ENCODE results near the gene GPC3. TPM values are rescaled to one million over a fixed set of nuclear protein-coding genes. Genes with fewer than 3 reads are reported as not detected.

GPC3 gene
- total RNA-seq, 5 donors from 2014 or later (not counting 1 experiment from before 2014, with no cell fraction given), result 0.72 to 1.5 (median 1.1) TPM

- Mint-ChIP-seq H3K27ac (no peak overlapping the region), H3K36me3 (no peaks in the 10 kb centered on the region), H3K9me3 (no peaks in the 10 kb centered on the region), H3K27me3 (peaks cover 0 to 21% of the 10 kb centered on the region in 2 donors), H3K4me1 (peaks cover 49 to 60% (median 53%) of the 10 kb centered on the region in 3 donors), H3K4me3 (no peak overlapping the region)
- POLR2A ChIA-PET, result no interaction called here
- CTCF ChIA-PET, result no interaction called here
- no peaks in the 10 kb centered on the region for H3K9me3 ChIP-seq
- DNase-seq (no peak), ATAC-seq (replicated peaks in 1 of 4) (no peak)
- H3K36me3 ChIP-seq (ENCODE audit: control insufficient read depth in 2 of 2, extremely low read depth in 1 of 2, insufficient read depth in 1 of 2, low read length in 1 of 2), result no peaks in the 10 kb centered on the region
- no peak overlapping the region for H3K4me3 ChIP-seq (ENCODE audit: control insufficient read depth in 1 of 2, extremely low read depth in 1 of 2, low read length in 1 of 2)
- H3K27me3 ChIP-seq (replicated peaks in 1 of 2; ENCODE audit: control insufficient read depth in 2 of 2, extremely low read depth in 1 of 2, insufficient read depth in 2 of 2, low read length in 1 of 2), result no peaks in the 10 kb centered on the region
- peaks cover 17 to 27% of the 10 kb centered on the region in 2 experiments for H3K4me1 ChIP-seq (ENCODE audit: control insufficient read depth in 1 of 2, extremely low read depth in 1 of 2, insufficient read depth in 2 of 2, low read length in 2 of 2)
- no CpG with 5 or more reads among the region's 2 CpGs for WGBS (ENCODE audit: insufficient coverage)
- no peak overlapping the region for H3K27ac ChIP-seq (ENCODE audit: low read length)
Observed at GRCh38 chrX:133747196-133747595, 238.2 kb downstream of the GPC3 start.

DNA sequence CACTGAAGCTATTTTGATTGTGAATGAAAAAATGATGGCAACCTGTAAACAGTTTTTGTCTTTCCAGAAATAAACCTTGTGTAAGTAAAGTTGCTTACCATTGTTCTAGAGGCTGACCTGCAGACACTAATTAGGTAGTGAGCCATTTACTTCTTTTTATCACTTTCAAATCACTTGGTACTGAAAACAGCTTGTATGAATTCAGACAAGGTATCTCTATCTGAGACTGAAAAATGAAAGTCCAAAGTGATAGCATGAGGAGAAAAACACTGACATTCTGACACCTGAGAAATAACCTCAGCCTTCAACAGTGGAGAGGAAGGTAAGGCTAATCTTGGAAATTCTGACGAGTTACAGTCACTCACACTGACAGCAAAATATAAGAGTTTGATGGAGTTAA is 238.8 kb downstream of the GPC3 start:
- Mint-ChIP-seq H3K4me1 (peaks cover 49 to 60% (median 53%) of the 10 kb centered on the region in 3 donors), H3K27ac (no peak overlapping the region), H3K27me3 (peaks cover 0 to 27% of the 10 kb centered on the region in 2 donors), H3K4me3 (no peak overlapping the region), H3K36me3 (no peaks in the 10 kb centered on the region), H3K9me3 (no peaks in the 10 kb centered on the region)
- DNase-seq (no peak), ATAC-seq (replicated peaks in 1 of 4) (no peak)
- ChIA-PET CTCF (interaction anchor here in 1 of 2 donors (1.8 kb wide), 1 partner anchor 27 kb away, joined by 6 read pairs; no protein-coding TSS in a partner anchor), POLR2A (no interaction called here)
- Histone ChIP-seq H3K4me3 (ENCODE audit: control insufficient read depth in 1 of 2, extremely low read depth in 1 of 2, low read length in 1 of 2) (no peak overlapping the region), H3K9me3 (no peaks in the 10 kb centered on the region), H3K27ac (ENCODE audit: low read length) (no peak overlapping the region), H3K4me1 (ENCODE audit: control insufficient read depth in 1 of 2, extremely low read depth in 1 of 2, insufficient read depth in 2 of 2, low read length in 2 of 2) (peaks cover 17 to 27% of the 10 kb centered on the region in 2 experiments), H3K36me3 (ENCODE audit: control insufficient read depth in 2 of 2, extremely low read depth in 1 of 2, insufficient read depth in 1 of 2, low read length in 1 of 2) (no peaks in the 10 kb centered on the region), H3K27me3 (replicated peaks in 1 of 2; ENCODE audit: control insufficient read depth in 2 of 2, extremely low read depth in 1 of 2, insufficient read depth in 2 of 2, low read length in 1 of 2) (no peaks in the 10 kb centered on the region)
- no CpG with 5 or more reads among the region's 1 CpG for WGBS (ENCODE audit: insufficient coverage)

DNA sequence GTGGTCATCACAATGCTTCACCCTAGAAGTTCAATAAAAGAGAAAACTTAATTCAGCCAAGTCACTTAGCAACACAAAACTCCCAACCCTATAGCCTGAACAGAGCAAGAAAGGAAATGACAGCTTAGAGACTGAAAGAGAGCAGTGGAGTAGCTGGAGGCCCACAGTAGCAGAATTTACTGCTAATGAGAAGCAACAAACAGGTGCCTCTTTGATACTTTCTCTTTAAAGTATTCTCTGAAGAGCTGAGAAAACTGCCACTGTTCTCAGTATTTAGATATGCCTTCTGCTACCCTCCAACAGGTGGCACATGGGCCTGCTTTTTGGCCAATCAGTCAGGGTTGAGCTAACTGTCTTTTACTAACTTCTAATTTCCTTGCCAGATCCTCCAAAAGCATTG is 240.0 kb downstream of the GPC3 start:
- Histone ChIP-seq H3K36me3 (ENCODE audit: control insufficient read depth in 2 of 2, extremely low read depth in 1 of 2, insufficient read depth in 1 of 2, low read length in 1 of 2) (no peaks in the 10 kb centered on the region), H3K27me3 (replicated peaks in 1 of 2; ENCODE audit: control insufficient read depth in 2 of 2, extremely low read depth in 1 of 2, insufficient read depth in 2 of 2, low read length in 1 of 2) (no peaks in the 10 kb centered on the region), H3K27ac (ENCODE audit: low read length) (no peak overlapping the region), H3K9me3 (no peaks in the 10 kb centered on the region), H3K4me1 (ENCODE audit: control insufficient read depth in 1 of 2, extremely low read depth in 1 of 2, insufficient read depth in 2 of 2, low read length in 2 of 2) (peaks cover 17 to 27% of the 10 kb centered on the region in 2 experiments), H3K4me3 (ENCODE audit: control insufficient read depth in 1 of 2, extremely low read depth in 1 of 2, low read length in 1 of 2) (no peak overlapping the region)
- DNase-seq (peak in 26 of 35 experiments; percentile 0 to 49 (median 15)), ATAC-seq (replicated peaks in 1 of 4) (peak; percentile 54 to 90 (median 56))
- peaks cover 0 to 26% of the 10 kb centered on the region in 2 donors for H3K27me3 Mint-ChIP-seq
- H3K27ac Mint-ChIP-seq, result peak overlapping the region; percentile 36 to 70
- H3K36me3 Mint-ChIP-seq, result no peaks in the 10 kb centered on the region
- H3K4me3 Mint-ChIP-seq, result no peak overlapping the region
- H3K4me1 Mint-ChIP-seq, result peaks cover 45 to 58% (median 50%) of the 10 kb centered on the region in 3 donors
- ChIA-PET POLR2A (interaction anchor here in 1 of 2 donors (0.7 kb wide), 1 partner anchor 25 kb away, joined by 5 read pairs; no protein-coding TSS in a partner anchor), CTCF (interaction anchor here (1.0 to 1.8 kb wide), 6 partner anchors 16 to 46 kb away, joined by 3 to 8 read pairs (median 6); no protein-coding TSS in a partner anchor)
- H3K9me3 Mint-ChIP-seq, result no peaks in the 10 kb centered on the region

GRCh38 chrX:133742602-133743305 is 242.6 kb downstream of the GPC3 start:
- WGBS (ENCODE audit: insufficient coverage), result no CpG with 5 or more reads among the region's 3 CpGs
- H3K4me1 Mint-ChIP-seq, result peaks cover 31 to 37% (median 31%) of the 10 kb centered on the region in 3 donors

GRCh38 chrX:133741303-133741702 is 244.1 kb downstream of the GPC3 start:
- no CpG with 5 or more reads among the region's 2 CpGs for WGBS (ENCODE audit: insufficient coverage)

More at GRCh38 chrX:133742602-133743305, 242.6 kb downstream of the GPC3 start:
- Histone ChIP-seq H3K4me1 (ENCODE audit: control insufficient read depth in 1 of 2, extremely low read depth in 1 of 2, insufficient read depth in 2 of 2, low read length in 2 of 2) (peaks cover 6 to 14% of the 10 kb centered on the region in 2 experiments), H3K9me3 (no peaks in the 10 kb centered on the region), H3K36me3 (ENCODE audit: control insufficient read depth in 2 of 2, extremely low read depth in 1 of 2, insufficient read depth in 1 of 2, low read length in 1 of 2) (no peaks in the 10 kb centered on the region), H3K27ac (ENCODE audit: low read length) (no peak overlapping the region), H3K27me3 (replicated peaks in 1 of 2; ENCODE audit: control insufficient read depth in 2 of 2, extremely low read depth in 1 of 2, insufficient read depth in 2 of 2, low read length in 1 of 2) (no peaks in the 10 kb centered on the region), H3K4me3 (ENCODE audit: control insufficient read depth in 1 of 2, extremely low read depth in 1 of 2, low read length in 1 of 2) (no peak overlapping the region)
- DNase-seq (no peak), ATAC-seq (replicated peaks in 1 of 4) (no peak)
- no peak overlapping the region for H3K27ac Mint-ChIP-seq
- CTCF ChIA-PET, result no interaction called here
- H3K9me3 Mint-ChIP-seq, result no peaks in the 10 kb centered on the region
- no peaks in the 10 kb centered on the region for H3K36me3 Mint-ChIP-seq
- POLR2A ChIA-PET, result no interaction called here
- peaks cover 0 to 15% of the 10 kb centered on the region in 2 donors for H3K27me3 Mint-ChIP-seq
- H3K4me3 Mint-ChIP-seq, result no peak overlapping the region

DNA sequence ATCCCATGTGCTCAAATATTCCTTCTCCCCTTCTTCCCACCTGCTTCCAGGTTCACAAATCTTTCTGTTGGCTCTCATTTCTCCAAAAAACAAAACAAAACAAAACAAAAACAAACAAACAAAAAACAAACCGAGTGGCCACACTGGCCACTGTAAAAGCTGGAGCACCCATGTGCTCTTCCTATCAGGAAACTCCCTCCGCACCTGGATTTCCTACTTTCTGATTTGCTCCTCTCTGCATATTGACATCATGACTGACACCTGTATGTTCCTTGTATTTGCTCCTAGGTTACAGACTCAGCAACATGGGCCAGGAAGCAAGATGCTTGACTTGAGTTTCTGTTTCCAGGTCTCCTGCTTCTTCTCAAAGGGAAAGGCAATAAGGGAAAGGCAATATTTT is 258.8 kb downstream of the GPC3 start:
- Mint-ChIP-seq H3K4me3 (no peak overlapping the region), H3K27me3 (peaks cover under 1 to 26% of the 10 kb centered on the region in 2 donors), H3K4me1 (peaks cover 0 to 16% (median 7%) of the 10 kb centered on the region in 3 donors), H3K27ac (no peak overlapping the region), H3K36me3 (no peaks in the 10 kb centered on the region), H3K9me3 (no peaks in the 10 kb centered on the region)
- ATAC-seq (replicated peaks in 1 of 4), result no peak
- 89% methylated on average over 2 of the region's 2 CpGs for WGBS (ENCODE audit: insufficient coverage)
- peaks cover 0 to 3% of the 10 kb centered on the region in 2 experiments for H3K4me1 ChIP-seq (ENCODE audit: control insufficient read depth in 1 of 2, extremely low read depth in 1 of 2, insufficient read depth in 2 of 2, low read length in 2 of 2)
- no peak overlapping the region for H3K4me3 ChIP-seq (ENCODE audit: control insufficient read depth in 1 of 2, extremely low read depth in 1 of 2, low read length in 1 of 2)
- H3K27ac ChIP-seq (ENCODE audit: low read length), result no peak overlapping the region
- no peak for DNase-seq
- no peaks in the 10 kb centered on the region for H3K27me3 ChIP-seq (replicated peaks in 1 of 2; ENCODE audit: control insufficient read depth in 2 of 2, extremely low read depth in 1 of 2, insufficient read depth in 2 of 2, low read length in 1 of 2)
- ChIA-PET CTCF (no interaction called here), POLR2A (no interaction called here)
- no peaks in the 10 kb centered on the region for H3K36me3 ChIP-seq (ENCODE audit: control insufficient read depth in 2 of 2, extremely low read depth in 1 of 2, insufficient read depth in 1 of 2, low read length in 1 of 2)
- no peaks in the 10 kb centered on the region for H3K9me3 ChIP-seq

More at GRCh38 chrX:133741303-133741702, 244.1 kb downstream of the GPC3 start:
- Histone ChIP-seq H3K4me3 (ENCODE audit: control insufficient read depth in 1 of 2, extremely low read depth in 1 of 2, low read length in 1 of 2) (no peak overlapping the region), H3K27ac (ENCODE audit: low read length) (no peak overlapping the region), H3K4me1 (ENCODE audit: control insufficient read depth in 1 of 2, extremely low read depth in 1 of 2, insufficient read depth in 2 of 2, low read length in 2 of 2) (peaks cover 6 to 8% of the 10 kb centered on the region in 2 experiments), H3K36me3 (ENCODE audit: control insufficient read depth in 2 of 2, extremely low read depth in 1 of 2, insufficient read depth in 1 of 2, low read length in 1 of 2) (no peaks in the 10 kb centered on the region), H3K9me3 (no peaks in the 10 kb centered on the region), H3K27me3 (replicated peaks in 1 of 2; ENCODE audit: control insufficient read depth in 2 of 2, extremely low read depth in 1 of 2, insufficient read depth in 2 of 2, low read length in 1 of 2) (no peaks in the 10 kb centered on the region)
- H3K27me3 Mint-ChIP-seq, result peaks cover 0 to 20% of the 10 kb centered on the region in 2 donors
- DNase-seq, result no peak
- no peak overlapping the region for H3K27ac Mint-ChIP-seq
- no peaks in the 10 kb centered on the region for H3K9me3 Mint-ChIP-seq
- POLR2A ChIA-PET, result no interaction called here
- no peak for ATAC-seq (replicated peaks in 1 of 4)
- H3K36me3 Mint-ChIP-seq, result no peaks in the 10 kb centered on the region
- peaks cover 21 to 25% (median 24%) of the 10 kb centered on the region in 3 donors for H3K4me1 Mint-ChIP-seq
- CTCF ChIA-PET, result interaction anchor here (0.6 to 0.7 kb wide), 2 partner anchors 11 to 79 kb away, joined by 3 read pairs; no protein-coding TSS in a partner anchor
- H3K4me3 Mint-ChIP-seq, result no peak overlapping the region
